IMR-90 (cell line): ENCODE data around the gene PBLD. TPM values are rescaled to one million over a fixed set of nuclear protein-coding genes. Genes with fewer than 3 reads are reported as not detected.

Experiments
- ATAC-seq: fragments of 200-7000 bp; cut with Tn5 transposase; 2 replicates; pipeline ENCODE4 v1.9.1; 2020; ENCODE audit warnings: low read depth, mild to moderate bottlenecking, moderate library complexity
- BruUV-seq: library from RNA; stranded (reverse); fragments of 400-500 nt; replicated peaks from 2 replicates; lab custom pipeline; 2021; lab: Mats Ljungman, UMichigan
- CTCF ChIA-PET: fragments of 300-600 bp; formaldehyde crosslinking; extraction: SDS; loops from one replicate; lab custom pipeline; 2021; ENCODE audit warnings: antibody characterized with exemption; lab: Yijun Ruan, JAX
- POLR2A ChIA-PET: fragments of 300-600 bp; sonication (Branson Sonifier 250); formaldehyde crosslinking; loops from one replicate; lab custom pipeline; 2022; ENCODE audit warnings: antibody characterized with exemption; ENCODE audit not compliant: unreplicated experiment; lab: Charles Lee
- DNase-seq: peaks from one replicate; pipeline ENCODE4 v3.0.0; 2013
- H2AFZ ChIP-seq: replicated peaks from 2 replicates; pipeline ENCODE3; 2013; ENCODE audit warnings: low read length, mild to moderate bottlenecking; ENCODE audit not compliant: poor library complexity
- H2AK5ac ChIP-seq: 2 replicates; pipeline ENCODE4 v1.6.1; 2013; ENCODE audit warnings: low read depth, low read length, inconsistent platforms
- H2AK9ac ChIP-seq: replicated peaks from 2 replicates; pipeline ENCODE3; 2013; ENCODE audit warnings: mild to moderate bottlenecking, low read depth, low read length, moderate library complexity; ENCODE audit not compliant: poor library complexity
- H2BK120ac ChIP-seq: 2 replicates; pipeline ENCODE4 v1.6.1; 2013; ENCODE audit warnings: low read depth, low read length, inconsistent platforms
- H2BK15ac ChIP-seq: 3 replicates; pipeline ENCODE4 v1.6.1; 2013; ENCODE audit warnings: low read depth, low read length, inconsistent platforms
- H2BK20ac ChIP-seq: 2 replicates; pipeline ENCODE4 v1.6.1; 2013; ENCODE audit warnings: low read depth, mild to moderate bottlenecking, inconsistent platforms, low read length, moderate library complexity
- H2BK5ac ChIP-seq: 2 replicates; pipeline ENCODE4 v1.6.1; 2013; ENCODE audit warnings: mild to moderate bottlenecking, low read depth, low read length, inconsistent platforms; ENCODE audit not compliant: poor library complexity, severe bottlenecking
- H3K14ac ChIP-seq: replicated peaks from 2 replicates; pipeline ENCODE4 v1.6.1; 2013; ENCODE audit warnings: low read depth, low read length, inconsistent platforms
- H3K18ac ChIP-seq: 2 replicates; pipeline ENCODE4 v1.6.1; 2013; ENCODE audit warnings: low read depth, low read length, control low read depth
- H3K23ac ChIP-seq: 2 replicates; pipeline ENCODE4 v1.6.1; 2013; ENCODE audit warnings: low read depth, low read length, inconsistent platforms
- H3K27ac ChIP-seq: 2 replicates; pipeline ENCODE4 v1.5.1; 2013; ENCODE audit warnings: mild to moderate bottlenecking, control low read depth, low read length; ENCODE audit not compliant: insufficient read depth
- H3K27me3 ChIP-seq: 2 replicates; pipeline ENCODE4 v1.6.1; 2013; ENCODE audit warnings: low read length; ENCODE audit not compliant: control insufficient read depth, insufficient read depth
- H3K36me3 ChIP-seq: 2 replicates; pipeline ENCODE4 v1.6.1; 2013; ENCODE audit warnings: low read length, mixed read lengths; ENCODE audit not compliant: control insufficient read depth, insufficient read depth
- H3K4ac ChIP-seq: 2 replicates; pipeline ENCODE4 v1.6.1; 2013; ENCODE audit warnings: low read depth, low read length, inconsistent platforms
- H3K4me1 ChIP-seq: 2 replicates; pipeline ENCODE4 v1.6.1; 2013; ENCODE audit warnings: low read length, mixed read lengths; ENCODE audit not compliant: control insufficient read depth, insufficient read depth
- H3K4me2 ChIP-seq: 2 replicates; pipeline ENCODE4 v1.6.1; 2013; ENCODE audit warnings: low read depth, mild to moderate bottlenecking, control low read depth, low read length, moderate library complexity
- H3K4me3 ChIP-seq: 2 replicates; pipeline ENCODE4 v1.5.1; 2013; ENCODE audit warnings: low read depth, mild to moderate bottlenecking, control low read depth, low read length, moderate library complexity; ENCODE audit not compliant: insufficient read depth
- H3K56ac ChIP-seq: 2 replicates; pipeline ENCODE4 v1.6.1; 2013; ENCODE audit warnings: low read length, inconsistent platforms; ENCODE audit not compliant: insufficient read depth; ENCODE audit errors: extremely low read depth
- H3K79me1 ChIP-seq, 2 experiments: 2 replicates each; pipeline ENCODE4 v1.6.1; 2013; ENCODE audit warnings: low read length in 2 of 2, inconsistent platforms in 1 of 2, low read depth in 1 of 2
- H3K9ac ChIP-seq: 2 replicates; pipeline ENCODE4 v1.6.1; 2013; ENCODE audit warnings: low read depth, low read length, control low read depth
- H3K9me1 ChIP-seq: 2 replicates; pipeline ENCODE4 v1.6.1; 2013; ENCODE audit warnings: low read length, inconsistent platforms; ENCODE audit not compliant: insufficient read depth
- H3K9me3 ChIP-seq: 2 replicates; pipeline ENCODE4 v1.6.1; 2013; ENCODE audit warnings: low read length; ENCODE audit not compliant: control insufficient read depth, insufficient read depth
- H4K20me1 ChIP-seq: 2 replicates; pipeline ENCODE4 v1.6.1; 2013; ENCODE audit warnings: low read length, inconsistent platforms; ENCODE audit not compliant: insufficient read depth
- H4K5ac ChIP-seq: 2 replicates; pipeline ENCODE4 v1.6.1; 2013; ENCODE audit warnings: mild to moderate bottlenecking, low read depth, low read length, control low read depth
- H4K8ac ChIP-seq, 2 experiments: 2 replicates each; pipeline ENCODE4 v1.6.1; 2013; ENCODE audit warnings: low read depth in 2 of 2, low read length in 2 of 2, control low read depth in 1 of 2, inconsistent platforms in 1 of 2
- H4K91ac ChIP-seq: 2 replicates; pipeline ENCODE4 v1.6.1; 2013; ENCODE audit warnings: low read depth, low read length, inconsistent platforms; ENCODE audit not compliant: insufficient read depth
- BHLHE40 ChIP-seq: fragments of 150-350 bp; IDR thresholded peaks from 2 replicates; pipeline ENCODE4 v1.6.1; 2016; ENCODE audit warnings: mild to moderate bottlenecking, low read depth, low read length
- CEBPB ChIP-seq: IDR thresholded peaks from 2 replicates; pipeline ENCODE4 v1.6.1; 2012; ENCODE audit warnings: low read depth, low read length, improper control_type of control experiment
- CHD1 ChIP-seq: IDR thresholded peaks from 2 replicates; pipeline ENCODE4 v1.6.1; 2012; ENCODE audit warnings: low read depth, low read length, improper control_type of control experiment
- FOS ChIP-seq: fragments of 150-350 bp; IDR thresholded peaks from 2 replicates; pipeline ENCODE4 v1.6.1; 2016; ENCODE audit warnings: low read depth, low read length
- MAFK ChIP-seq: IDR thresholded peaks from 2 replicates; pipeline ENCODE4 v1.6.1; 2012; ENCODE audit warnings: low read depth, low read length, improper control_type of control experiment
- MAZ ChIP-seq: IDR thresholded peaks from 2 replicates; pipeline ENCODE4 v1.6.1; 2012; ENCODE audit warnings: low read depth, mild to moderate bottlenecking, low read length, improper control_type of control experiment, moderate library complexity, borderline replicate concordance
- MXI1 ChIP-seq: IDR thresholded peaks from 2 replicates; pipeline ENCODE4 v1.6.1; 2012; ENCODE audit warnings: low read depth, mild to moderate bottlenecking, low read length, moderate library complexity, borderline replicate concordance
- NFE2L2 ChIP-seq: fragments of 150-350 bp; IDR thresholded peaks from 2 replicates; pipeline ENCODE4 v1.6.1; 2016; ENCODE audit warnings: low read depth, mild to moderate bottlenecking, low read length
- POLR2A ChIP-seq: IDR thresholded peaks from 2 replicates; pipeline ENCODE4 v1.6.1; 2012; ENCODE audit warnings: mild to moderate bottlenecking, low read depth, low read length
- RAD21 ChIP-seq: IDR thresholded peaks from 2 replicates; pipeline ENCODE4 v1.6.1; 2012; ENCODE audit warnings: low read length, improper control_type of control experiment
- RCOR1 ChIP-seq: IDR thresholded peaks from 2 replicates; pipeline ENCODE4 v1.6.1; 2012; ENCODE audit warnings: mild to moderate bottlenecking, low read length, improper control_type of control experiment; ENCODE audit not compliant: insufficient replicate concordance
- RFX5 ChIP-seq: IDR thresholded peaks from 2 replicates; pipeline ENCODE4 v1.8.0; 2012; ENCODE audit warnings: low read depth, mild to moderate bottlenecking, low read length, moderate library complexity
- SMC3 ChIP-seq: fragments of 150-350 bp; IDR thresholded peaks from 2 replicates; pipeline ENCODE4 v1.6.1; 2016; ENCODE audit warnings: low read depth, mild to moderate bottlenecking, antibody characterized with exemption, low read length, moderate library complexity
- WGBS, 2 experiments: methylation state at CpG; one replicate each; pipeline versions ENCODE4 v1.1.5 to v1.1.7; 2013; ENCODE audit warnings: missing lambda C conversion rate in 2 of 2; ENCODE audit not compliant: insufficient read length in 1 of 2; ENCODE audit errors: extremely low coverage in 2 of 2; 5-methylcytosine and 5-hydroxymethylcytosine counted together
- dilution Hi-C: fragments of 300-500 bp; cut with HindIII; formaldehyde crosslinking; loops from one replicate; pipeline ENCODE4 v1.14.3; 2018; ENCODE audit warnings: low sequenced_read_pairs; ENCODE audit not compliant: unreplicated experiment
- in situ Hi-C: fragments of 300-500 bp; cut with MboI; formaldehyde crosslinking; loops from 3 replicates; pipeline ENCODE4 v1.14.3; 2019; ENCODE audit warnings: low sequenced_read_pairs, inconsistent platforms, mixed read lengths
- intact Hi-C: fragments of 100-400 bp; cut with micrococcal nuclease; formaldehyde crosslinking; loops from 2 replicates; pipeline ENCODE4 v1.10.0; 2022
- polyA plus RNA-seq, 3 experiments: library from polyadenylated mRNA; depleted of rRNA; stranded (reverse); fragments of >200 nt; gene quantifications; 2 replicates each; pipeline ENCODE4 v1.2.3, GENCODE V29; 2012; ENCODE audit warnings: low replicate concordance in 1 of 3
- total RNA-seq: library from RNA; depleted of rRNA; stranded (reverse); fragments of >200 nt; gene quantifications from 2 replicates; pipeline ENCODE4 v1.2.3, GENCODE V29; 2012
- TF ChIP-seq, protein P1 (sequence below): fragments of 150-350 bp; IDR thresholded peaks from 2 replicates; pipeline ENCODE4 v1.6.1; 2017; ENCODE audit warnings: mild to moderate bottlenecking, antibody characterized with exemption, low read length, low read depth
- TF ChIP-seq, protein P2 (sequence below): fragments of 150-350 bp; IDR thresholded peaks from 2 replicates; pipeline ENCODE4 v1.6.1; 2016; ENCODE audit warnings: low read depth, mild to moderate bottlenecking, low read length, moderate library complexity, borderline replicate concordance
- TF ChIP-seq, protein P3 (sequence below): conservative IDR thresholded peaks from 2 replicates; pipeline ENCODE4 v1.5.1; 2012; ENCODE audit warnings: mild to moderate bottlenecking, low read depth, low read length, improper control_type of control experiment

PBLD gene
- total and polyA plus RNA-seq, 2 of the 4 experiments (the other 2 are of a cell fraction) = 3.3 to 5.7 TPM

DNA sequence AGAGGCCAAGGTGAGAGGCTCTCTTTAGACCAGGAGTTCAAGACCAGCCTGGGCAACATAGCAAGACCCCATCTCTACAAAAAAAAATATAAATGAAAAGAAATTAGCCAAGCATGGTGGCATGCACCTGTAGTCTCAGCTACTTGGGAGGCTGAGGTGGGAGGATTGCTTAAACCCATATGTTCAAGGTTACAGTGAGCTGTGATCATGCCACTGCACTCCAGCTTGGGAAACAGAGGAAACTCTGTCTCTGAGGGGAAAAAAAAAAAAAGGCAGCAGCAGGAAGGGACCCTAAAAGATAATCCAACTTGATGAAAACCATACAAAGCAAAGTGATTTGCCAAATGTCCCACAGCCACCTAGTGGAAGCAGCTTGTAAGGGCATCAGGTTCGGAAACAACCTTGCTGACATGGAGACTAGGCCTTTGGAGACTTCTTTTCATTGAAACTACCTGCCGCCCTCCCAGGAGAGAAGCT lies 15.6 kb upstream of the PBLD start:
- Histone ChIP-seq H4K5ac (no peak overlapping the region), H3K14ac (no peak overlapping the region), H3K9me1 (no peaks in the 10 kb centered on the region), H2AK5ac (no peak overlapping the region), H3K9me3 (no peaks in the 10 kb centered on the region), H3K23ac (no peak overlapping the region), H3K27ac (no peak overlapping the region), H3K4ac (no peak overlapping the region), H3K36me3 (peaks cover 27% of the 10 kb centered on the region), H3K27me3 (no peaks in the 10 kb centered on the region), H2BK120ac (no peak overlapping the region), H3K4me3 (no peak overlapping the region), H3K9ac (no peak overlapping the region), H2AFZ (no peak overlapping the region), H3K4me2 (no peak overlapping the region), H2BK15ac (no peak overlapping the region), H3K4me1 (no peaks in the 10 kb centered on the region), H3K56ac (no peak overlapping the region), H2BK5ac (no peak overlapping the region), H3K79me1 (peaks cover 0 to 6% of the 10 kb centered on the region in 2 experiments; a peak in 1 of 4 replicates), H4K20me1 (0 out of 2 replicates have a peak, but pooled peaks cover 2% of the 10 kb centered on the region), H3K18ac (no peak overlapping the region), H4K91ac (no peak overlapping the region), H2BK20ac (no peak overlapping the region), H4K8ac (no peak overlapping the region), H2AK9ac (no peak overlapping the region)
- CTCF ChIA-PET = interaction anchor here (0.6 to 1.2 kb wide), 7 partner anchors 9 to 490 kb away, joined by 3 to 9 read pairs (median 3); no protein-coding TSS in a partner anchor
- in situ Hi-C loops (no loop called here), intact Hi-C loops (loop anchor here (10.0 kb wide), 1 partner anchor 396 kb away; no protein-coding TSS in a partner anchor), dilution Hi-C loops (no loop called here)
- 17% methylated on average over 1 of the region's 2 CpGs; no CpG with 5 or more reads in 1 of the 2 experiments for WGBS, 2 experiments
- POLR2A ChIA-PET = no interaction called here
- ATAC-seq (peak; percentile 78), DNase-seq (peak; percentile 65)
- no TSS peak for BruUV-seq
- TF ChIP-seq RFX5 = no peak
- TF ChIP-seq RCOR1 = no peak
- TF ChIP-seq MAZ = no peak
- TF ChIP-seq, protein P1, sequence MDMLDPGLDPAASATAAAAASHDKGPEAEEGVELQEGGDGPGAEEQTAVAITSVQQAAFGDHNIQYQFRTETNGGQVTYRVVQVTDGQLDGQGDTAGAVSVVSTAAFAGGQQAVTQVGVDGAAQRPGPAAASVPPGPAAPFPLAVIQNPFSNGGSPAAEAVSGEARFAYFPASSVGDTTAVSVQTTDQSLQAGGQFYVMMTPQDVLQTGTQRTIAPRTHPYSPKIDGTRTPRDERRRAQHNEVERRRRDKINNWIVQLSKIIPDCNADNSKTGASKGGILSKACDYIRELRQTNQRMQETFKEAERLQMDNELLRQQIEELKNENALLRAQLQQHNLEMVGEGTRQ = no peak
- TF ChIP-seq FOS = no peak
- peak; percentile 57 for TF ChIP-seq RAD21
- TF ChIP-seq, protein P2, sequence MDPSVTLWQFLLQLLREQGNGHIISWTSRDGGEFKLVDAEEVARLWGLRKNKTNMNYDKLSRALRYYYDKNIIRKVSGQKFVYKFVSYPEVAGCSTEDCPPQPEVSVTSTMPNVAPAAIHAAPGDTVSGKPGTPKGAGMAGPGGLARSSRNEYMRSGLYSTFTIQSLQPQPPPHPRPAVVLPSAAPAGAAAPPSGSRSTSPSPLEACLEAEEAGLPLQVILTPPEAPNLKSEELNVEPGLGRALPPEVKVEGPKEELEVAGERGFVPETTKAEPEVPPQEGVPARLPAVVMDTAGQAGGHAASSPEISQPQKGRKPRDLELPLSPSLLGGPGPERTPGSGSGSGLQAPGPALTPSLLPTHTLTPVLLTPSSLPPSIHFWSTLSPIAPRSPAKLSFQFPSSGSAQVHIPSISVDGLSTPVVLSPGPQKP = no peak
- TF ChIP-seq SMC3 = peak; percentile 49
- no peak for TF ChIP-seq MAFK
- TF ChIP-seq CHD1 = no peak
- TF ChIP-seq, protein P3, sequence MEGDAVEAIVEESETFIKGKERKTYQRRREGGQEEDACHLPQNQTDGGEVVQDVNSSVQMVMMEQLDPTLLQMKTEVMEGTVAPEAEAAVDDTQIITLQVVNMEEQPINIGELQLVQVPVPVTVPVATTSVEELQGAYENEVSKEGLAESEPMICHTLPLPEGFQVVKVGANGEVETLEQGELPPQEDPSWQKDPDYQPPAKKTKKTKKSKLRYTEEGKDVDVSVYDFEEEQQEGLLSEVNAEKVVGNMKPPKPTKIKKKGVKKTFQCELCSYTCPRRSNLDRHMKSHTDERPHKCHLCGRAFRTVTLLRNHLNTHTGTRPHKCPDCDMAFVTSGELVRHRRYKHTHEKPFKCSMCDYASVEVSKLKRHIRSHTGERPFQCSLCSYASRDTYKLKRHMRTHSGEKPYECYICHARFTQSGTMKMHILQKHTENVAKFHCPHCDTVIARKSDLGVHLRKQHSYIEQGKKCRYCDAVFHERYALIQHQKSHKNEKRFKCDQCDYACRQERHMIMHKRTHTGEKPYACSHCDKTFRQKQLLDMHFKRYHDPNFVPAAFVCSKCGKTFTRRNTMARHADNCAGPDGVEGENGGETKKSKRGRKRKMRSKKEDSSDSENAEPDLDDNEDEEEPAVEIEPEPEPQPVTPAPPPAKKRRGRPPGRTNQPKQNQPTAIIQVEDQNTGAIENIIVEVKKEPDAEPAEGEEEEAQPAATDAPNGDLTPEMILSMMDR = peak; percentile 61
- TF ChIP-seq CEBPB = no peak
- no peak for TF ChIP-seq MXI1
- no peak for TF ChIP-seq POLR2A
- no peak for TF ChIP-seq NFE2L2
- TF ChIP-seq BHLHE40 = no peak
